GM18858 (cell line): Measurements from ENCODE around the gene AK4.
A peak's percentile ranks its signal among the peaks of the same experiment; 100 is the strongest.

Source experiments
- ATAC-seq: cut with Tn5 transposase; IDR thresholded peaks from one replicate; pipeline ENCODE4 v1.9.1; 2021; ENCODE audit not compliant: unreplicated experiment

Gene AK4

DNA sequence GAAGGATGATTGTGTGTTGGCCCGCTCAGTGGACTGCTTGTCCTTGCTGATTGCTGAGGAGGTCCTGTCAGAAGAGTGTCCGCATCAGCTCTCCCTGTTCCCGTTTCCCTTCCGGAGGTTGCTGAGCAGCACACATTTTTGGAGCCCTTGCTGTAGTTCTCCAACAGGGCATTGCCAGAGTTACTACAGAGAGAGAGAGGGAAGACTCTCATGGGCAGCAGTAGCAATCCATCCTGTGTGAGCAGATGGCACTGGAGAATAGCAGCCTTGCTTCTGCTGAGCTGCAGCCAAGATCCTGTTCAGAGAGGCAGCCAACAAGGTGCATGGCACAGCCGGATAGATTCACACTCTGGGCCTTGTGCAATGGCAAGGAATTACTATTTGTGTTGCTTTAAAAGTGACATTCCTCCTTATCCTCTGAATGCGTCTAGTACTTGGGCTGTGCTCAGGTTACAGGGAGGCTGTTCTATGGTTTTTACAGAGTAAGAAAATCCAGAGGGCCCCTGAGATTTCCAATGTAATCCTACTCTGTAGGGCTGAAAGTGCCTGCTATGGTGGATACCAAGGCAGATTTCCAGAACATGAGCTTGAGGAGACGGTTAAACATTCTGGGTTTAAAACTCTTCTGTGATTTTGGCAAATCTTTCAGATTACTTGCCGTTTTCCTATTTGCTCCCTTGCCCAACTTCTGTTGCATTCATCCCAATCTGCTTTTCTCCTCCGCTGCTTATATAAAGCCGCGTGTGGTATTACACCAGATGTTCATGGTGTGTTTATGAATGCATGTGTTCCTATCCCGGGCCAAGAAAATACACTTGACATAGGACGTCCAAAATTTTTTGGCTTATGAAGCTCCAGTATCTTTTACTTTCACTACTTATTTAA lies 27.4 kb downstream of the AK4 start:
- ATAC-seq: no peak

DNA sequence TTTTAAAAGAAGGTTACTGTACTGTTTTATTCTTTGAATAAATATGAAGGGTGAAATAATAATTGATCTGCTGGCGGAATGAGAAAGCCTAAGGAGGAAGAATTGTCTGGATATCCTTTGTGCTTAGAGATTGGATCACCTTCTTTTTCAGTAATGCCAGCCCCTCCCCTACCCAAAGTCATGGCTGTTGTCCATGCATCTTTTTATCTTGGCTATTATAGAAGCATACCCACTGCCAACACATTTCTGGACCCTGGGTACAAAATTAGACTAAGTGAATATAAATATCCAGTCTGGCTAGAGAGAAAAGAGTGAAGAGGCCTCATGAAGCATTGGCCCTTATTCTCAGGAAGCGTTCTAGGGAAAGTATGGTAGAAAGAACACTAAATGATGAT lies 28.1 kb downstream of the AK4 start:
- no peak for ATAC-seq

DNA sequence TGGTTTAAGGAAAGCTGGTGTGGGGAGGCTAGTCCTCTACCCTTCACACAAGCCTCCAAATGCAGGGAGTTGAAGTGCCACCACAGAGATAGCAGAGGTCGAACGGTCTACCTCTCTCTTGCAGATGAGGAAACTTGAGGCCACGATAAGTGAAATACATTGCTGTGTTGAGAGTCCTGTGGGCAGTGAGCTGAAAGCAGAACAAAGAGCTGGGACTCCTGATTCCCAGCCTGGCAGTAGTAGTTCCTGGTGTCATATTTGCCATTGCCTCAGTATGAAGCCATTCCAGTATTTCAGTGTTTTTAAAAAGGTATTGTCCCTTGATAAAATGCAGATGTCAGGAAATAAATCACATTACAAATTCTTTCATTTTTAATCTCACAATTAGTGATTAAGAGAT lies 28.6 kb downstream of the AK4 start:
- ATAC-seq: no peak

DNA sequence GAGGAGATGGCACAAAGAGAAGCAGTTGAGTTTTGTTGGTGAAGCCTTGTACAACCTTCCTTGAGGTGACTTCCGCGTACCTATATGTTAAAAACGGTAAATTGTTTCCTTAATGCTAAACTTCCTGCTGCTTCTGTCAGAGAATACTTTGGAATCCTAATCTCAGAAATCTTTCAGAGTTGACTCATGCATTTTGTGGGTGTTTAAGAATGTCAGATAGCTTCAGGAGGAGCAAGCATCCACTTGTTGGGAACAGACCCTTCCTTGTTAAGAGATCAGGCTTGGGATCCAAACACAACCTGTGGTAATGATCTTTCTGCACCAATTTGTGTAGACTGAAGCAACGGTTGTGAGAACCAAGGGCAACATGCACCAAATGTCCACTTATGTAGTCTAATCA lies 29.5 kb downstream of the AK4 start:
- no peak for ATAC-seq

GRCh38 chr1:65178235-65178634 lies 30.2 kb downstream of the AK4 start:
- no peak for ATAC-seq

GRCh38 chr1:65179148-65179547 lies 31.1 kb downstream of the AK4 start:
- ATAC-seq: no peak

GRCh38 chr1:65180977-65181376 lies 33.0 kb downstream of the AK4 start:
- no peak for ATAC-seq

DNA sequence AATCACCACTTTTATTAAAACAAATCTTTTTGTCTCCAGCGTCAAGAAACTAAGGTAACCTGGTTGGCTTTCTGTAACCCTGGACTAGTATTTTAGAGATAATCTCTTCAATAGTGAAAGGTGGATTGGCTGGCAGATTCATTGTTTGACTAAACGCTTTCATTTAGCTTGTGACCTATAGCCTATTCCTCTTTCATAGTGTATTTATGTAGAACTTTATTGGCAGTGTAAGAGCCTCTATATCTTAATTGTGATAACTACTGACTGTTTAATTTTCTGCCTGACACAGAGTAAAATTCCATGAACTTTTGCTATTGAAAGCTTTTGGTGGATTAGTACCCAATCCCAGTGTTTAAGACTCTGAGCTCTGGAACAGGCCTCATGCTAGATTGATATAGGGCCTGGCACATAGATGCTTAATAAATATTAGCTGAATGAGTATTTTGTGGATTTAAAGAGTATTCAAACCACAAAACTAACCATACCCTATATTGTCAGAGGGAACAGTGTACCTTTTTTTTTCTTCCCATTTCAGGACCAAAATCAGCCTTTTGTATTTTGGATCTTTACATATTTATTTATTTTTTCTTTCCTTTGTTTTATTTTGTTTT lies 34.8 kb downstream of the AK4 start:
- no peak for ATAC-seq

GRCh38 chr1:65189576-65190115 lies 41.6 kb downstream of the AK4 start:
- no peak for ATAC-seq

GRCh38 chr1:65190229-65190628 lies 42.2 kb downstream of the AK4 start:
- ATAC-seq: no peak

- ATAC-seq: no peak
Observed at GRCh38 chr1:65193129-65193695, 45.2 kb downstream of the AK4 start.

- no peak for ATAC-seq
Observed at GRCh38 chr1:65195495-65196417, 47.8 kb downstream of the AK4 start.

GRCh38 chr1:65196926-65197325 lies 48.9 kb downstream of the AK4 start:
- ATAC-seq: no peak

DNA sequence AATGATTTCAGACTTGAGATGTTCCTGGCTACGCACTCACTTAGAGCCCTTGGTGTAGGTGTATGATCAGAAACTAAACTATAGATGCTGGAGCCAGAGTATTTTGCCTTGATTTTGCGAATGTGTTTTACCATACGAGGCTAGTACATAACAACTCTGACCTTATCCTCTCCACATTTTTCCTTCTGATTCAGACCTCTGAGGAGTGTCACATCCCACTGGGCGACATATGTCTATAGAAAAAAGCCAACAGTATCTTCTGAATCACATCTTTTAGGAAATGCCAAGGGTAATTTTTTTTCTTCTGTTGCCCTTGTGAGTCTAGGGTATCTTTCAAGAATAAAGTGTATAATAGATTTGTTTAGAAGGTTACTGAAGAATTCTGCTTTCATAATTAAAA lies 49.6 kb downstream of the AK4 start:
- no peak for ATAC-seq

DNA sequence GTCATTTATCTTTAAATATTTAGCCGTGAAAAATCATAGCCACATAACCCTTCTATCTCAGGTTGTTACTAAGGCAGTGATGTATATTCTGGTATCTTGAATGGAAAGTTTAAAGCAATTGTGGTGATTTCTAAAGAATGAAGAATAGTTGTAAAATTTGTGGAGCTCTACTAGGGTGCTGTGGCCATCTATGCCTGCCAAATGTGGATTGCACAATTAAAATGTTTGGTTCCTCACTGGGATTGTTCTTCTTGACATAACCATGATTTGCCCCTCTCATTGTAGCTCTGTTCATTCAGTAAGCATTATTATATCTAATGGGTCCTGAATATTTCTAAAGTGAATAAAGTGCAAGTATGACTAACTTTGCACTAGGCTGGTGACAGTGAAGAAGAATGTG lies 50.1 kb downstream of the AK4 start:
- ATAC-seq: no peak

DNA sequence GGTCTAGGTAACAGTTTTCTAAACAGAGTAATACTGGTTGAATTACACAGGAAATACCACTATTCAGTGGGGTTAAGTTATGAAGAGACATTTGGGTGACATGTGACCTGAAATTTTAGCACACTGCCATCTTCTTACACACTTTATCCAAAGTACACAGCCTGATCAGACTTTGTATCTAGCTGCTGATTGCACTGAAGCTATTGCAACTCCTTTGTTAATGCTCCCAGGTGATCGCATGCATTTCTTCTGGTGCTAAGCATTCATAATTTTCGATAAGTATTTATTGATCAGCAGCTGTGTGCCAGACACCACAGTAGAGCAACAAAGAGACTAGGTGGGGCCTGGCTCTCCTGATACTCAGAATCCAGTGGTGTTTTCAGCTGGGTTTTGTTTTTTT lies 52.4 kb downstream of the AK4 start:
- ATAC-seq: no peak

DNA sequence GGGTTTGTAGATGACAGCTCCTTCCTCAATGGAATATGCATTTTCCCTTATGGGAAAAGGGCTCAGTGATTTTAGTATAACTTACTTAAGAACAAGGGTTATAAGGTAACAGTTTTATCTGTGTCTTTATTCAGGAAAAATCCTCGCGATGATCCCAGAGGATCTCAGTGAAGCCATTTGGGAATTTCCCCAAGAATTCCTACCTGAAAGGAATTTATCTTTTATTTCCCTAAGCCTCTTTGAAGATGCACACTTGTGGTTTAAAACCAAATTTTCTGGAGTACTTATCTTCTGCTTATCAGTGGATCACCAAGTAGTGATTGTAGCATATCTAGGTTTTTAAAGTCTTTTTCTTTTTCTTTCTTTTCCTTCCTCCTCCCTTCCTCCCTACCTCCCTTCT lies 58.8 kb downstream of the AK4 start:
- ATAC-seq: no peak

DNA sequence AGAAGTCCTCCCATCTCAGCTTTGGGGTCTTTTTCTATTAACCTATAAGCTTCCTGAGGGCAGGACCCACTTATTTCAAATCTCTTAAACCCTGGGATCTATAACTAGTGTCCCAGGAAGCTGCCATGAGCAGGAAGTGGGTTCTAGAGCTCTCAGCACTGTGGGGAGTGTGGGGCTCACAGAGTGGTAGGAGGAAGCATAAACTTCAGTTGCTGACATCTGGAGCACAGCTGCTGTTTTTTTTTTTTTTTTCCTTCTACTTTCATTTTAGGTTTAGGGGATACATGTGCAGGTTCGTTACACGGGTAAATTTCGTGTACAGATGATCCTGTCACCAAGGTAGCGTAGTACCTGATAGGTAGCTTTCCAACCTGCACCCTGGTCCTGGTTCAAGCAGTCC lies 59.3 kb downstream of the AK4 start:
- ATAC-seq: peak; percentile 60

GRCh38 chr1:65208563-65208973 lies 60.6 kb downstream of the AK4 start:
- ATAC-seq: no peak

DNA sequence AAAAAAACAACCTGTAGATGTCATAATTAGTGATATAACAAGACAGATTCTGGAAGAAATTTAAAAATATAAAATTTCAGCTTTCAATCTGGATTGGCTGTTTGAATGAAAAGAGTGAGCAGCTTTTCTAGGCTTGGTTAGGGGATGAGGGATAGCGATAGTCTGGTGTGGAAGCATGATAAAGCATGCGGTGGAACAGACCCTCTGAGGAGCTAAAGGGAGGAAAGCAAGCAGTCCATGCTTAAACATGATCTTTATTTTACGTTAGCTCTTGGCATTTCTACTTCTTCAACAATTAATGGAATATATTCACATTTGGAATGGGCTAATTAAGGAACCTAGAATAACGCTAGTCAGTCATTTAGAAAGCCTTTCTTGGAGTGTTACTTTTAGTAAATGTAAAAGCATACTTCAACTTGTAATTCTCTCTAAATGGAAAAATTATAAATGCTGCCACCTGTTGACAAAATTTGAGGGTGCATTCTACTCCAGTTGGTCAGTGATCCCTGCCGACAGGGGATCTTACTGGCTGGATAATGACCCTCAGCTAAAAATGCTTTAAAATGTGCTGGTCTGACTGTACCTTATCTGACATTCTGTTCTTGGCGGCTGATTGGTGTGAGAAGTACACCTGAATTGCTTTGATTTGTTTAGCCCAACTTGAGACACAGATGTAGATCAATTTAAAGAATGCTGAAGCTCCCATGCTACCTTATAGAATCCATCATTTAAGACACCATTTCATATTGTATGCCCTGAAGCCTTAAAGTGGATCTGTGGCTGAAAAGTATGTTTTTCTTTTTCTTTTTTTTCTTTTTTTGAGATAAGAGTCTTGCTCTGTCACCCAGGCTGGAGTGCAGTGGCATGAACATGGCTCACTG lies 61.2 kb downstream of the AK4 start:
- peak; percentile 43 for ATAC-seq
